Right atrium auricular region (tissue), 2 donors: ENCODE results near the gene BORCS8. TPM values are rescaled to one million over a fixed set of nuclear protein-coding genes. Genes with fewer than 3 reads are reported as not detected.

Experiments
- DNase-seq: peaks from one replicate; pipeline ENCODE4 v3.0.0-alpha.2; 2019; ENCODE audit warnings: low spot score
- H3K27ac ChIP-seq, 2 donors: fragments of 200-600 bp; sonication (generic); 1 replicate in 1 of 2; 2 replicates in 1 of 2; pipeline ENCODE4 v1.5.1; 2016 to 2019
- H3K27me3 ChIP-seq, 2 donors: fragments of 200-600 bp; sonication (generic); one replicate each; pipeline versions ENCODE4 v1.5.1 to v1.6.0; 2017 to 2019
- H3K36me3 ChIP-seq: fragments of 200-600 bp; sonication (generic); one replicate; pipeline ENCODE4 v1.5.1; 2016
- H3K4me1 ChIP-seq, 2 donors: fragments of 200-600 bp; sonication (generic); one replicate each; pipeline versions ENCODE4 v1.5.1 to v1.6.0; 2017 to 2019
- H3K4me3 ChIP-seq, 2 donors: fragments of 200-600 bp; sonication (generic); 1 replicate in 1 of 2; 2 replicates in 1 of 2; pipeline ENCODE4 v1.5.1; 2017 to 2019; ENCODE audit warnings: mild to moderate bottlenecking in 1 of 2, moderate library complexity in 1 of 2
- H3K9me3 ChIP-seq, 2 donors: fragments of 200-600 bp; sonication (generic); one replicate each; pipeline ENCODE4 v1.5.1; 2019
- total RNA-seq, 2 donors: library from RNA; depleted of rRNA; stranded (reverse); fragments of >200 nt; gene quantifications; one replicate each; pipeline ENCODE4 v1.1.0, GENCODE V29; 2016
- TF ChIP-seq, protein P1 (sequence below), 2 donors: fragments of 200-600 bp; sonication (generic); IDR thresholded peaks; one replicate each; pipeline ENCODE4 v1.5.1; 2019; ENCODE audit warnings: antibody characterized with exemption in 2 of 2

The BORCS8 gene
- total RNA-seq, 2 donors from 2014 or later: 16.5 to 20.0 TPM

- Histone ChIP-seq H3K4me1 (no peaks in the 10 kb centered on the region), H3K4me3 (no peak overlapping the region), H3K36me3 (no peaks in the 10 kb centered on the region), H3K9me3 (no peaks in the 10 kb centered on the region), H3K27me3 (no peaks in the 10 kb centered on the region), H3K27ac (no peak overlapping the region)
- TF ChIP-seq, protein P1, sequence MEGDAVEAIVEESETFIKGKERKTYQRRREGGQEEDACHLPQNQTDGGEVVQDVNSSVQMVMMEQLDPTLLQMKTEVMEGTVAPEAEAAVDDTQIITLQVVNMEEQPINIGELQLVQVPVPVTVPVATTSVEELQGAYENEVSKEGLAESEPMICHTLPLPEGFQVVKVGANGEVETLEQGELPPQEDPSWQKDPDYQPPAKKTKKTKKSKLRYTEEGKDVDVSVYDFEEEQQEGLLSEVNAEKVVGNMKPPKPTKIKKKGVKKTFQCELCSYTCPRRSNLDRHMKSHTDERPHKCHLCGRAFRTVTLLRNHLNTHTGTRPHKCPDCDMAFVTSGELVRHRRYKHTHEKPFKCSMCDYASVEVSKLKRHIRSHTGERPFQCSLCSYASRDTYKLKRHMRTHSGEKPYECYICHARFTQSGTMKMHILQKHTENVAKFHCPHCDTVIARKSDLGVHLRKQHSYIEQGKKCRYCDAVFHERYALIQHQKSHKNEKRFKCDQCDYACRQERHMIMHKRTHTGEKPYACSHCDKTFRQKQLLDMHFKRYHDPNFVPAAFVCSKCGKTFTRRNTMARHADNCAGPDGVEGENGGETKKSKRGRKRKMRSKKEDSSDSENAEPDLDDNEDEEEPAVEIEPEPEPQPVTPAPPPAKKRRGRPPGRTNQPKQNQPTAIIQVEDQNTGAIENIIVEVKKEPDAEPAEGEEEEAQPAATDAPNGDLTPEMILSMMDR (IDR thresholded peaks at IDR 0.05): no peak
- DNase-seq: no peak
Observed at GRCh38 chr19:19218911-19219310, 27.0 kb upstream of the BORCS8 start.

DNA sequence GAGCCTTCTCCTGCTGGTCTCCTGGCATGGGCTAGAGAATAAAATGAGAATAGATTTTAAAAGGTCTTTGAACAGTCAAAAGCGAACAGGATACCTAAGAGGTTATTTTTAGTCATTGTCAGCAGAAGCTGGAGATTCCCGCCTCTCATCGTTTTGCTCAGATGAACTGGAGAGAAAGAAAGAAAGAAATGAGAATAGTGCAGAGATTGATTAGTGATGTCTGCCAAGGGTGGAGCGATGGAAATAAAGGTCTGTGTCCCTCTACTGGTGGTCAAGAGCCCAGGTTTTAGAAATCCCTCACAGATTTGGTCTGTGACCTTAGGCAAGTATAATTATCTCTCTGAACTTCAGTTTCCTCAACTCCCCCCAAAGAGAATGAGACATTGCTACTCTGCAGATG, 25.1 kb upstream of the BORCS8 start:
- no peak for DNase-seq
- TF ChIP-seq, protein P1 (IDR thresholded peaks at IDR 0.05): no peak
- Histone ChIP-seq H3K9me3 (no peaks in the 10 kb centered on the region), H3K36me3 (no peaks in the 10 kb centered on the region), H3K4me3 (no peak overlapping the region), H3K27ac (no peak overlapping the region), H3K27me3 (peaks cover 0 to 7% of the 10 kb centered on the region in 2 donors), H3K4me1 (no peaks in the 10 kb centered on the region)

DNA sequence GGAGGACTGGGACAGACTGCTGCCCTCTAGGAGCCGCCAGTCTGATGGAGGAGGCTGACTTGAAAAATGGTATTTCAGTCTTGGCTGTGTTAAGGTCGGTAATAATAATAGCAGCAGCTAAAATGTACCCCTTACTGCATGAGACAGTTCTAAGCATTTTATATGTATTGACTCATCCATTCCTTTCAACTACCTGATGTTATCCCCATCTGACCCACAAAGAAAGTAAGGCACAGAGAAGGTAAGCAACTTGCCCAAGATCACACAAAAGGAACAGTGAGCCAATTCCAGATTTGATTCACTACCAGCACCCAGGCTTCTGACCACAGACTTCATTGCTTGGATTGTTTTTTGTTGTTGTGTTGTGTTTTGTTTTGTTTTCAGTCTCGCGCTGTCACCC, 23.8 kb upstream of the BORCS8 start:
- no peak for DNase-seq
- H3K27ac ChIP-seq: no peak overlapping the region
- H3K27me3 ChIP-seq: peaks cover 5 to 15% of the 10 kb centered on the region in 2 donors
- TF ChIP-seq, protein P1 (IDR thresholded peaks at IDR 0.05): no peak
- H3K9me3 ChIP-seq: no peaks in the 10 kb centered on the region
- no peaks in the 10 kb centered on the region for H3K36me3 ChIP-seq
- no peaks in the 10 kb centered on the region for H3K4me1 ChIP-seq
- no peak overlapping the region for H3K4me3 ChIP-seq

DNA sequence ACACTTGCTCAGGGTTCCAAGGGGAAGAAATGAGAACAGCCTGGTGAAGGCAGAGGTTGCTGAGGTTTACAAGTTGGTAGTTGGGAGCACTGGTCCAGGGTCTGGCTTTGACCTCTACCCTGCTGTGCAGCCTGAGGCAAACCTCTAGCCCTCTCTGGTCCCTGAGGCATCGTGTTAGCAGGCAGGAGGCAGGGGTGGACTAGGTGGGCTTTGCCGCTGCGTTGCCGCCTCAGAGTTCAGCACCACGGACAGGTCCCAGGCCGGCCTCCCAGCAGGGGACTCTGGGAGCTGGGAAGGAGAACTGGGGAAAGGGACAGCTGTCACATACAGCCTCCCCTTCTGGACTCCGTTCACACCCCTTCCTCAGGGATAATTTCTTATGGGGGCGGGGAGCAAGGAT, 22.9 kb upstream of the BORCS8 start:
- H3K4me1 ChIP-seq: no peaks in the 10 kb centered on the region
- no peak overlapping the region for H3K4me3 ChIP-seq
- TF ChIP-seq, protein P1 (IDR thresholded peaks at IDR 0.05): no peak
- H3K27me3 ChIP-seq: peaks cover 5 to 15% of the 10 kb centered on the region in 2 donors
- no peak overlapping the region for H3K27ac ChIP-seq
- no peaks in the 10 kb centered on the region for H3K9me3 ChIP-seq
- H3K36me3 ChIP-seq: no peaks in the 10 kb centered on the region
- no peak for DNase-seq

DNA sequence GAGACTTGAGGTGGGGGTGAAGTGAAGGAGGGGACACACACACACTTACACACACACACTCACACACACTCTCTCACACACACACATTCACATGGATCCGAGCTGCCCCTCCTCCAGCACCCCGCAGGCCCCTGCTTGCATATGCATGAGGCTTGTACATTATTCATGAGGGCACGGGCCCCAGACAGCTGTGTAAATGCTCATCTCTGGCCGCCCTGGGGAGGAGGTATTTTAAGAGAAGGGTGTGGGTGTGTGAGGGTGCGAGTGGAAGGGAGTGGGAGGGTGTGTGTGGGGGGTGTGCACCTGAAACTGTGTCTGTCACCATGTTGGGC, 22.2 kb upstream of the BORCS8 start:
- H3K4me1 ChIP-seq: no peaks in the 10 kb centered on the region
- TF ChIP-seq, protein P1 (IDR thresholded peaks at IDR 0.05): no peak
- no peak overlapping the region for H3K27ac ChIP-seq
- no peaks in the 10 kb centered on the region for H3K36me3 ChIP-seq
- H3K4me3 ChIP-seq: no peak overlapping the region
- H3K27me3 ChIP-seq: peaks cover 5 to 15% of the 10 kb centered on the region in 2 donors
- DNase-seq: no peak
- H3K9me3 ChIP-seq: no peaks in the 10 kb centered on the region

- TF ChIP-seq, protein P1 (IDR thresholded peaks at IDR 0.05): no peak
- no peaks in the 10 kb centered on the region for H3K36me3 ChIP-seq
- DNase-seq: no peak
- no peak overlapping the region for H3K27ac ChIP-seq
- peaks cover 5 to 15% of the 10 kb centered on the region in 2 donors for H3K27me3 ChIP-seq
- no peak overlapping the region for H3K4me3 ChIP-seq
- H3K9me3 ChIP-seq: no peaks in the 10 kb centered on the region
- H3K4me1 ChIP-seq: no peaks in the 10 kb centered on the region
Observed at GRCh38 chr19:19213426-19214158, 21.6 kb upstream of the BORCS8 start.
